GM18517 (cell line): ENCODE results near the gene SMIM3.
"Not testable (repeated sequence)": the region's sequence is repeated elsewhere in the genome, so short reads cannot be mapped to it uniquely, and the experiment has no call there.

Source experiments
- ATAC-seq: cut with Tn5 transposase; IDR thresholded peaks from one replicate; pipeline ENCODE4 v1.9.1; 2021; ENCODE audit warnings: mild to moderate bottlenecking, moderate library complexity; ENCODE audit not compliant: unreplicated experiment

Gene SMIM3

GRCh38 chr5:150778517-150779396, at the start of gene SMIM3:
TSS of gene SMIM3 (plus strand) at chr5:150778757. CDS start at chr5:150795441, 16,684 bp downstream.
- no peak for ATAC-seq

DNA sequence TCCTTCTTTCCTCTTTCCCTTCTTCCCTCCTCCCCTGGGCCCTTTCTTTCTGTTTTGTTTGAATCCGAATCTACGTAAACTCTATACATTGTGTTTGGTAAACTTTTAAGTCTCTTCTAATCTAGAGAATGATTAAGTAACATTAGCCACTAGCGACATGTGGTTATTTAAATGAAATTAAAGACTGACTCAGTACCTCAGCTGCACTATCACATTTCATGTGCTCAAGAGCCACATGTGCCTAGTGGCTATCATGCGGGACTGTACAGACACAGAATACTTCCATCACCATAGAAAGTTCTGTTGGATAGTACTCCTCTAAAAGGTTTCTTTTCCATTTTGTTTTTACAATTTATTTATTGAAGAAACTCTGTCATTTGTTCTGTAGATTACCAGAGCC, 48.7 kb upstream of the SMIM3 start:
- no peak for ATAC-seq

GRCh38 chr5:150731669-150732242, 46.8 kb upstream of the SMIM3 start:
- ATAC-seq, result no peak

DNA sequence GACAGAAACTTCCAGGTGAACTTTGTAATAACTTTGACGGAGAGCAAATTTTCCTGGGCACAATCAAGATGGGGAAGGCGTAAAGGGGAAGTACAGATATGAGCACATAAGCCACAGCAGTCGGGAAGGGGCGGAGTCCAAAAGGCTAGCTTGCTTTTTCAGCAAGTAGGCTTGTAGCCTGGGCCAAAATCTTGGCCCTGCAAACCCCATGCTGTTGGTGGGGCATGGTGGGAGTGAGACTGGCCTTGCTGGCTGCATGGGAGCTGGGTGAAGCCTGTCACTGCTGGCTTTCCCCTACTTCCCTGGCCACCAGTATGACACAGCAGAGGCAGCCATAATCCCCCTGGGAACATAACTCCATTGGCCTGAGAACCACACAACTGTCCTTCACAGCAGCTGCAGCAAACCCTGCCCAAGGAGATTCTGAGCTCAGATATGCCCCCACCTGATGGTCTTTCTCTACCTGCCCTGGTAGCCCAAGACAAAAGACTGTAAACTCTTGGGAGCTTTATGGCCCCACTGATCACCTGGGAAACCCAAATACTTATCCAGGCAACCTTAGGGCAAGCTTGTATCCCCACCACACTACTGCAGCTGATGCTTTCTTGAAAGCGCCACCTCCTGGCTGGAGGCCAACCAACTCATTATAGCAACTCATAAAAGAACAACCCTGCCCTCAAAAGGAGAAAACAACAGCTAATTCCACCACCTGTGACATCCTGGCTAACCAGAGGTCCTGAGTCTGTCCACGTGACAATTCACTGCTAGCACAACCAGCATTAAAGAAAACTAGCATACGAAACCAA, 43.8 kb upstream of the SMIM3 start:
- no peak for ATAC-seq

- ATAC-seq, result no peak
Measured at GRCh38 chr5:150738862-150739261, 39.7 kb upstream of the SMIM3 start.

- no peak for ATAC-seq
Measured at GRCh38 chr5:150740992-150741391, 37.6 kb upstream of the SMIM3 start.

DNA sequence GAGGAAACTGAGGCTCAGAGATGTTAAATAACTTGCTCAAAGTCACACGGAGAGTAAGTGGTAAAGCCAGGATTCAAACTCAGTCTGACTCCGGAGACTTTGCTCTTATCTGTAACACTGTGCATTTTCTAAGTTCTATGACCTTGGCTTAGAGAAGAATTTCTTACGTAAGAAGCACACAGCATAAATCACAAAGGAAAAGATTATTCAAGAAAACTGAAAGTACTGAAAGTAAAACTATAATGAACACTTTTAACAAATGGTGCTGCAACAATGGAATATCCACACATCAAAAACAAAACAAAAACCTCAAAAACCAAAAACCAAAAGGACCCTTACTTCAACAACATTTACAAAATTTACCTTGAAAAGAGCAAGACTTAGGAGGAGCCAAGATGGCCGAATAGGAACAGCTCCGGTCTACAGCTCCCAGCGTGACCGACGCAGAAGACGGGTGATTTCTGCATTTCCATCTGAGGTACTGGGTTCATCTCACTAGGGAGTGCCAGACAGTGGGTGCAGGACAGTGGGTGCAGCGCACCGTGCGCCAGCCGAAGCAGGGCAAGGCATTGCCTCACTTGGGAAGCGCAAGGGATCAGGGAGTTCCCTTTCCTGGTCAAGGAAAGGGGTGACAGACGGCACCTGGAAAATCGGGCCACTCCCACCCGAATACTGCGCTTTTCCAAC, 36.0 kb upstream of the SMIM3 start:
- not testable (repeated sequence) for ATAC-seq

GRCh38 chr5:150743142-150743488, 35.4 kb upstream of the SMIM3 start:
- not testable (repeated sequence) for ATAC-seq

DNA sequence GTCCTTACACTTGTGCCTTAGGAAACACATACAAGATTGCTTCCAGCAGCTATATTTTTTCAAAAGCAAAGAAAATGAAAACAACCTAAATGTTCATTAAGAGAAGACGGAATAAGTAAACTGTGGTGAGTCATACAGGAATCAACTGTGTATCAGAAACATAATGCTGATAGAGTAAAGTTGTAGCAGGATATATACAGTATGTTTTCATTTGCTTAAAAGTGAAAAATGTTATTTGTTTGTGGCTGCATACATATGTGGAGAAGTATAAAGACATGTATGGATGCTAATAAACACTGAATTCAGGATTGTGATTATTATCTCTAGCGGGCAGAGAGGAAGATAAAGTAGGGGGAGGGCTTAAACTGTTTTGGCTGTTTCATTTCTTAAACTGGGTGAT, 28.1 kb upstream of the SMIM3 start:
- no peak for ATAC-seq

DNA sequence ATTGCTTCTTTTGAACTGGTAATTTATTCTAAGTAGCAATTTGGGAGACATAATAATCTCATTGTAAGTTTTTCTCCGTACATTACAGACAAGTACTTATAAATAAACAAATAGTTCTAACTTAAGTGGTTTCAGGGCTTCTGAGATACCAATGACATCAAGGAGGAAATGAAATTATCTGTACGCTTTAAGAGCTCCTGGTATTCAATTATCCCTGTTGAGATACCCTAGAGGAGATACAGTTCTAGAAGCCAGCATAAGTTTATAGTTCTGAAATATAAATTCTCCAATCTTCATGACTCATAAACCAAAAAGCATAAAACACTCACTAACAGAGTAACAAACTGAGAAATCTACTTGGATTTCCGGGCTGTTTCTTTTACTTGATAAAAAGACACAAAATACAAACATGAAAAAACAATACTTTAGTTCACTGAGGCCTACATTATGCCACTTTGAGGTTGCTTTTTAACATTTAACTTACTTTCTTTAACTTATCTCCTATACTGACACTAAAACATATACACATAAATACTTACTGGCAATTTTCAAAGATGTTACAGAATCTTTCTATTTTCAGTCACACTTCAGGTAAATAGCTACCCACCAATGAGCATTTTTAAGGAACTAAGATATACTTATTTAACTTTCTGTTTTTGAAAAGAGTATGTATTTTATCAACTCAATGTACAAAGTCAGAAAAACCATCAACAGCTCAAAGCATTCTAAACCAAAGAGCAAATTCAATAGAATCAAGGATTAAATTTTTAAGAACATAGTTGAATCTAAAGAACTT, 27.3 kb upstream of the SMIM3 start:
- ATAC-seq, result no peak

DNA sequence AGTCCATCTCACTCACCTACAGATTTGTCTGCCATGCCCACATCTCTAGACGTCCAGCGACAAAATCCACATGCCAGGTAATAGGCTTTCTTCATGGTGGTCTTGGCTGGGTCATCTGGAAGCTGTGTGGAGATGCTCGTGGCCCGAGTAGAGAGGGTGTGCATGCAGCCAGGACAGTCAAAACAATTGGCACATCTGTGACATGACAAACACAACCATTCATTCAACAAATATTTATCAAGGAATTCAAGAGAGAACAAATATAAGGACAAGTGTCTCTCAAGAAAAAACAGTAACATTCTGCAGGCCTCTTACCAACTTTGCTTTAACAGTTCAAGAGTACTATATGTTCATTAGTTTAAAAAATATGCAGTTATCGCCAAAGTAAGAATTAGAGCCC, 25.1 kb upstream of the SMIM3 start:
- ATAC-seq, result no peak

DNA sequence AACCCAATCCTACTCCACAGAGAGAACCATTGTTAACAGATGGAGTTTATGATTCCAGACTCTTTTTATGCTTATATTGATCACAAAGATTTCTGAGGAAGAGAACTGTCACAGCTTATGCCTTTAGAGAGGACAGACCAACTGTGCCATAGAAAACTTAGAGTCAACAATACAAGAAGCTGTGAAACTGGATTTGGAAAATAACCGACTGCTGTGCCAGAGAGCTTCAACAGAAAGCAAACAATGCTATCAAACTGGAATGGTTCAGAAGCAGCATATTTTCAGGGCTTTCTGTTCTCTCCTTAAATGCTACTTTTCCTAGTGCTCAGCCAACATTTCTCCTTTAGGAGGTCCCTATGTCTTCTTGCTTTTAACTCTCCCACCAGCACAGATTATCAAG, 24.7 kb upstream of the SMIM3 start:
- no peak for ATAC-seq

DNA sequence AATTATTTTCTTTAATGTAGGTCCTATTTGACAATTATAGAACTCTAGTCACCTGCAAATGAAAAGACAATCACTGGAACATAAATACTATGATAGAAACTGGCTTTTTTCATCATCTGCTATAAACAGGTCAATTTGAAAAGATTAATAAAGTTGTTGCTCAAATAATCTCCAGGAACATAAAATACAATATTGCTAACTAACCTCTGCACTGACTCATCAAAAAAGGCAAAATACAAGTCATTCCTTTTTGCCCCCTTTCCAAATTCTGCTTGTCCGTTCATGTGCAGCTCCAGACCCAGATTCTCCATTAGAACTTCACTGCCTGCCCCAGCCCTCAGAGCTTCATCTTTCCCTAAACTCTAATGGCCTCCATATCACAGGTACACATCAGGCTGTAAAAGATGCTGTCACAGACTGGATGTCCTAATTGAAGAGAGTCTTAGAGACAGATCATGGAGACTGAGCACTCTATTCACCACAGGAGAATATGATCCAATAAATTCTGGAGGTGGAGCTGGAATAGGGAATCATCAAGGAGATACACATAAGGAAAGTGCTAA, 21.4 kb upstream of the SMIM3 start:
- ATAC-seq, result no peak

- peak; percentile 8 for ATAC-seq
Measured at GRCh38 chr5:150758203-150758530, 20.4 kb upstream of the SMIM3 start.

GRCh38 chr5:150758531-150759333, 19.8 kb upstream of the SMIM3 start, which contains the start of gene DCTN4:
TSS of gene DCTN4 (minus strand) at chr5:150759017. CDS start at chr5:150758993, 24 bp downstream.
- peak; percentile 98 for ATAC-seq

DNA sequence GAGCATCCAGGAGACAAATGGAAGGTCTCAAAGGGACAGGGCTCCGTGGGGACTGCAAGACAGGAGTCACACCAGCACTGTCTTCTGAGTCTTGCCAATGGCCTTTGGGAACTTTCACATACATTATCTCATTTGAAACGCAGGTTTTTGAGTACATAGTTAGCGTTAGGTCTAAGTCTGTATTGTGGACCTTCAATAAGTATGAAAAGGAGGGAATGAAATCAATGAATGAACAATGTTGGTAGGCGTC, 19.3 kb upstream of the SMIM3 start:
- no peak for ATAC-seq

GRCh38 chr5:150762211-150762610, 16.3 kb upstream of the SMIM3 start:
- no peak for ATAC-seq

DNA sequence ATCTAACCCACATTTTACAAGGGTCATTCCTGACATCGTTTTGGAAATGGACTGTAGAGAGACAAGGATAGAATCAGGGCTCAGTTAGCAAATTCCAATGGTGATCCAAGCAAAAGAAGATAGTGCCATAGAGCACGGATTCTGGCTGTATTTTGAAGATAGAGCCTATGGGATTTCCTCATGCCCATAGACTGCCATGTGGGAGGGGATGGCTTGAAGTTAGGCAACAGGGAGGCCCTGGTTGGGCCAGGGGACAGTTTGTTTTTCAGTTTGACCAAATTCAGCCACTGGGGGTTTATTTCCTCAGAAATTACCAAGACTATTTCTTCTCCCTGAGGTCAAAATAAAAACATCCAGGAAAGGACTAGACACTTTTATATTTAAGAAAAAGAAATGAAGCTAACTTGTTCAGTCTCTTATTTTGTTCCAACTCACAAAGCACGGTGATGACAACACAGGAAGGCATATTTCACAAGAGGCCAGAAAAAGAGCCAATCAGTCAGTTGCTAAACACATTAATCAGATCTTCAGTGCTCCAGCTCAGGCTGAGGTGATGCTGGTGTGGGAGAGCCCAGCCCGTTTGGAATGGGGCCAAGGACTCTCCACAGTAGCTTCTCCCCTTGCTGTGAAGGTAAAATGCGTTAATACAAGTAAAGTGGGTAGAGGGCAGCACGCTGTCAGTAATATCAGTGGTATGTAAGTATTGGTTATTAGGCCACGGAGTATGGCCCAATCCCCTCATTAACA, 15.4 kb upstream of the SMIM3 start:
- ATAC-seq, result no peak

DNA sequence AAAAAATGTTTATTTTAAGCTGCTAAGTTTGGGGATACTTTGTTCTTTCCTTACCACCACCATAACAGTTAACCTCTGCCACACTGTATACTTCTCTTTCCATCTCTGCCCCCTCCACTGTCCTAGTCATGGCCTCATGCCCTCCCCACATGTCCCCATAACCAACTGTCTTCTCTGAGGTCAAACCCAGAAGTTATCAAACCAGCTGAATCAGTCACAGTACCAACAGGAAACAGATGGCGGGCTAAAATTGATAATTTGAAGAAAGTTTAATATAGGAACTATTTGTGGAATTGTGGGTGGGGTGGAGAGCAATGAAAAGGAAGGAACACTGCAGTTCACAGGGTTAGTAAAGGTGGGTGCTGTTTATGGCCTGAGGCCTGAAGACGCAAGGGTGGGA, 14.0 kb upstream of the SMIM3 start:
- ATAC-seq, result no peak
